DOHH2 (cell line): ENCODE results near the gene FEV.

Experiments
- EZH2phosphoT487 ChIP-seq: fragments of 200-600 bp; sonication (generic); IDR thresholded peaks from 2 replicates; pipeline ENCODE4 v1.6.1; 2017; ENCODE audit warnings: borderline replicate concordance, mild to moderate bottlenecking, antibody characterized with exemption, low read length, moderate library complexity, mixed read lengths
- TF ChIP-seq, protein P1 (sequence below): fragments of 200-600 bp; sonication (generic); IDR thresholded peaks from one replicate; pipeline ENCODE4 v1.5.1; 2014; ENCODE audit warnings: antibody characterized with exemption, mild to moderate bottlenecking, low read depth, low read length; ENCODE audit not compliant: poor library complexity, severe bottlenecking

DNA sequence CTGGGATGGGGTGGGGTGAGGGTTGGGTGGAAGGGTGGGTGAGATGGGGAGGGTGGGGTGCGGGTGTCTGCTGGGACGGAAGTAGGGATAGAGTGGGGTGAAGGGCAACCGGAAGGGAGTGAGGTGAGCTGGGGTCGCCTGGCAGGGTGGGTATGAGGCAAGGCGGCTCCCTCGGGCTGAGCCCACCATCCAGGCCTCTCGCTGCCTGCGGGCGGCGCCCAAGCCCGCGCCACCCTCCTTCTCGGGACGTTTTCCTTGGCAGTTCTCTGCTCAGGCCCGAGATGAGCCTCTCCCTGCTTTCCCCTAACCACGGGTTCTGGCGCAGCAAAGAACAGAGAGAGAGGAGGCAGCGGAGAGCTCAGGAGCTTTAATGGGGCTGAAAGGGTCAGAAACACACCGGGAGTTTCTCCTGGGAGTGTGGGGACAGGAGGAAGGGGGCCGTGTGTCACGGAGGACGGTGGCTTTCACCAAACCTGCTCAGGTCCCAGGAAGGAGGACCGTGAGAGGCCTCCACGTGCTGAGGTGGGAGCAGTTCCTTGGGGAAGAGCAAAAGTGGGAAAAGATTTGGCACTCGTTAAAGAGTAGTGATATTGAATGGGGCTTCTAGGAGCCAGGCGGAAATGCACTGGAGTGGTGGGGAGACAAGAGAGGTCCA lies 4.1 kb downstream of the FEV start:
- TF ChIP-seq, protein P1, sequence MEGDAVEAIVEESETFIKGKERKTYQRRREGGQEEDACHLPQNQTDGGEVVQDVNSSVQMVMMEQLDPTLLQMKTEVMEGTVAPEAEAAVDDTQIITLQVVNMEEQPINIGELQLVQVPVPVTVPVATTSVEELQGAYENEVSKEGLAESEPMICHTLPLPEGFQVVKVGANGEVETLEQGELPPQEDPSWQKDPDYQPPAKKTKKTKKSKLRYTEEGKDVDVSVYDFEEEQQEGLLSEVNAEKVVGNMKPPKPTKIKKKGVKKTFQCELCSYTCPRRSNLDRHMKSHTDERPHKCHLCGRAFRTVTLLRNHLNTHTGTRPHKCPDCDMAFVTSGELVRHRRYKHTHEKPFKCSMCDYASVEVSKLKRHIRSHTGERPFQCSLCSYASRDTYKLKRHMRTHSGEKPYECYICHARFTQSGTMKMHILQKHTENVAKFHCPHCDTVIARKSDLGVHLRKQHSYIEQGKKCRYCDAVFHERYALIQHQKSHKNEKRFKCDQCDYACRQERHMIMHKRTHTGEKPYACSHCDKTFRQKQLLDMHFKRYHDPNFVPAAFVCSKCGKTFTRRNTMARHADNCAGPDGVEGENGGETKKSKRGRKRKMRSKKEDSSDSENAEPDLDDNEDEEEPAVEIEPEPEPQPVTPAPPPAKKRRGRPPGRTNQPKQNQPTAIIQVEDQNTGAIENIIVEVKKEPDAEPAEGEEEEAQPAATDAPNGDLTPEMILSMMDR: no peak
- TF ChIP-seq EZH2phosphoT487: no peak
